K562 (cell line): ENCODE results near the gene ANO9. TPM values are rescaled to one million over a fixed set of nuclear protein-coding genes. Genes with fewer than 3 reads are reported as not detected.

Experiments
- CHD1 ChIP-seq: fragments of 200-600 bp; sonication (generic); IDR thresholded peaks from one replicate; pipeline ENCODE4 v1.6.1; 2012; ENCODE audit warnings: mild to moderate bottlenecking, moderate library complexity, low read length, inconsistent platforms
- EP400 ChIP-seq: fragments of 450-650 bp; IDR thresholded peaks from 2 replicates; pipeline ENCODE4 v1.6.1; 2017; ENCODE audit warnings: antibody characterized with exemption, mild to moderate bottlenecking, moderate library complexity
- NBN ChIP-seq: fragments of 450-650 bp; IDR thresholded peaks from 2 replicates; pipeline ENCODE4 v1.6.1; 2016; ENCODE audit warnings: low read depth, mild to moderate bottlenecking
- PYGO2 ChIP-seq: fragments of 450-650 bp; IDR thresholded peaks from 2 replicates; pipeline ENCODE4 v1.6.1; 2016; ENCODE audit warnings: mild to moderate bottlenecking, missing genetic modification characterization, moderate library complexity, missing compliant biosample characterization
- SP1 ChIP-seq: sonication (generic); formaldehyde crosslinking; IDR thresholded peaks from 2 replicates; pipeline ENCODE4 v1.8.1; 2022; ENCODE audit warnings: mild to moderate bottlenecking, missing genetic modification reagents
- U2AF1 ChIP-seq: fragments of 200-400 bp; formaldehyde crosslinking; optimal IDR thresholded peaks from 2 replicates; pipeline ENCODE3; 2017; ENCODE audit warnings: mild to moderate bottlenecking, low read depth, low read length, moderate library complexity
- WHSC1 ChIP-seq: IDR thresholded peaks from one replicate; pipeline ENCODE4 v1.6.1; 2012; ENCODE audit warnings: low read length, control low read depth, inconsistent platforms
- YY1 ChIP-seq, 3 experiments: IDR thresholded peaks; 2 replicates each; pipeline ENCODE4 v1.6.1; 2011; ENCODE audit warnings: low read length in 2 of 3, mild to moderate bottlenecking in 2 of 3, moderate library complexity in 2 of 3, borderline replicate concordance in 1 of 3, control low read depth in 1 of 3, low read depth in 1 of 3; ENCODE audit not compliant: insufficient read depth in 3 of 3, insufficient replicate concordance in 2 of 3, control insufficient read depth in 1 of 3, insufficient read length in 1 of 3; ENCODE audit errors: extremely low read depth in 1 of 3
- ZBTB8A ChIP-seq: fragments of 450-650 bp; IDR thresholded peaks from 2 replicates; pipeline ENCODE4 v1.6.1; 2018; ENCODE audit warnings: mild to moderate bottlenecking, moderate library complexity; ENCODE audit not compliant: partially characterized antibody
- ZFPM2 ChIP-seq: fragments of 250-450 bp; sonication (Bioruptor Pico); IDR thresholded peaks from 2 replicates; pipeline ENCODE4 v1.5.1; 2022; ENCODE audit warnings: mild to moderate bottlenecking
- ZNF583 ChIP-seq: fragments of 250-450 bp; sonication (Bioruptor Pico); IDR thresholded peaks from 2 replicates; pipeline ENCODE4 v1.4.0; 2020
- polyA plus RNA-seq, 8 experiments: library from polyadenylated mRNA; depleted of rRNA in 4 of 8; stranded (reverse) in 5 of 8; unstranded in 3 of 8; fragments of >200 nt; fragmentation: Nextera tagmentation in 2 of 8; fragmentation: Illumina TruSeq in 1 of 8; extraction: Ambion mirVana in 2 of 8; extraction: Trizol in 1 of 8; gene quantifications; 2 replicates each; pipeline versions ENCODE4 v1.2.1 to v1.2.3, GENCODE V29; 2011 to 2014; ENCODE audit warnings: inconsistent platforms in 1 of 8, missing spikeins in 1 of 8
- total RNA-seq, 7 experiments: library from RNA; depleted of rRNA in 6 of 7; stranded (reverse); fragments of >200 nt in 6 of 7; fragmentation: Illumina TruSeq in 2 of 7; extraction: Trizol in 2 of 7; gene quantifications; 2 replicates each; pipeline versions ENCODE4 v1.2.1 to v1.2.3, GENCODE V29; 2011 to 2021; ENCODE audit warnings: low replicate concordance in 1 of 7
- TF ChIP-seq, protein P1 (sequence below): sonication (generic); formaldehyde crosslinking; IDR thresholded peaks from 2 replicates; pipeline ENCODE4 v1.8.0; 2022; ENCODE audit warnings: mild to moderate bottlenecking, missing genetic modification reagents
- TF ChIP-seq, protein P2 (sequence below), 2 experiments: fragments of 450-650 bp; formaldehyde crosslinking in 1 of 2; IDR thresholded peaks; 2 replicates each; pipeline versions ENCODE4 v1.4.0 to v1.6.1; 2014 to 2020; ENCODE audit warnings: mild to moderate bottlenecking in 2 of 2, borderline replicate concordance in 1 of 2, low read depth in 1 of 2
- TF ChIP-seq, protein P3 (sequence below): fragments of 450-650 bp; IDR thresholded peaks from 2 replicates; pipeline ENCODE4 v1.6.1; 2016; ENCODE audit warnings: antibody characterized with exemption

Gene ANO9
- total and polyA plus RNA-seq, 9 of the 15 experiments (the other 6 are each of a cell fraction or from before 2014, with no cell fraction given) = 0.20 to 14.5 (median 4.5) TPM

GRCh38 chr11:449889-450808 lies 8.3 kb upstream of the ANO9 start, which contains the start of gene PTDSS2 (continued):
- TF ChIP-seq, protein P1, sequence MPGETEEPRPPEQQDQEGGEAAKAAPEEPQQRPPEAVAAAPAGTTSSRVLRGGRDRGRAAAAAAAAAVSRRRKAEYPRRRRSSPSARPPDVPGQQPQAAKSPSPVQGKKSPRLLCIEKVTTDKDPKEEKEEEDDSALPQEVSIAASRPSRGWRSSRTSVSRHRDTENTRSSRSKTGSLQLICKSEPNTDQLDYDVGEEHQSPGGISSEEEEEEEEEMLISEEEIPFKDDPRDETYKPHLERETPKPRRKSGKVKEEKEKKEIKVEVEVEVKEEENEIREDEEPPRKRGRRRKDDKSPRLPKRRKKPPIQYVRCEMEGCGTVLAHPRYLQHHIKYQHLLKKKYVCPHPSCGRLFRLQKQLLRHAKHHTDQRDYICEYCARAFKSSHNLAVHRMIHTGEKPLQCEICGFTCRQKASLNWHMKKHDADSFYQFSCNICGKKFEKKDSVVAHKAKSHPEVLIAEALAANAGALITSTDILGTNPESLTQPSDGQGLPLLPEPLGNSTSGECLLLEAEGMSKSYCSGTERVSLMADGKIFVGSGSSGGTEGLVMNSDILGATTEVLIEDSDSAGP (CRISPR knock-in tag) = no peak
- peak; percentile 42 for TF ChIP-seq U2AF1
- TF ChIP-seq SP1 (CRISPR knock-in tag) = peak; percentile 75; the same call in 1 of the 2 replicates
- TF ChIP-seq YY1 (IDR thresholded peaks at IDR 0.05; ENCODE audit: borderline replicate concordance in 1 of 3, control insufficient read depth in 1 of 3, extremely low read depth in 1 of 3, insufficient read depth in 3 of 3, insufficient read length in 1 of 3, insufficient replicate concordance in 2 of 3, low read depth in 1 of 3, low read length in 2 of 3) = peak; percentile 8 to 77 (median 67)
- TF ChIP-seq ZBTB8A = no peak
- no peak for TF ChIP-seq PYGO2
- 0 out of 2 replicates have a peak, but pooled peaks have one; percentile 42 for TF ChIP-seq NBN
- peak; percentile 47 for TF ChIP-seq CHD1
- TF ChIP-seq WHSC1 = no peak
- TF ChIP-seq, protein P2, sequence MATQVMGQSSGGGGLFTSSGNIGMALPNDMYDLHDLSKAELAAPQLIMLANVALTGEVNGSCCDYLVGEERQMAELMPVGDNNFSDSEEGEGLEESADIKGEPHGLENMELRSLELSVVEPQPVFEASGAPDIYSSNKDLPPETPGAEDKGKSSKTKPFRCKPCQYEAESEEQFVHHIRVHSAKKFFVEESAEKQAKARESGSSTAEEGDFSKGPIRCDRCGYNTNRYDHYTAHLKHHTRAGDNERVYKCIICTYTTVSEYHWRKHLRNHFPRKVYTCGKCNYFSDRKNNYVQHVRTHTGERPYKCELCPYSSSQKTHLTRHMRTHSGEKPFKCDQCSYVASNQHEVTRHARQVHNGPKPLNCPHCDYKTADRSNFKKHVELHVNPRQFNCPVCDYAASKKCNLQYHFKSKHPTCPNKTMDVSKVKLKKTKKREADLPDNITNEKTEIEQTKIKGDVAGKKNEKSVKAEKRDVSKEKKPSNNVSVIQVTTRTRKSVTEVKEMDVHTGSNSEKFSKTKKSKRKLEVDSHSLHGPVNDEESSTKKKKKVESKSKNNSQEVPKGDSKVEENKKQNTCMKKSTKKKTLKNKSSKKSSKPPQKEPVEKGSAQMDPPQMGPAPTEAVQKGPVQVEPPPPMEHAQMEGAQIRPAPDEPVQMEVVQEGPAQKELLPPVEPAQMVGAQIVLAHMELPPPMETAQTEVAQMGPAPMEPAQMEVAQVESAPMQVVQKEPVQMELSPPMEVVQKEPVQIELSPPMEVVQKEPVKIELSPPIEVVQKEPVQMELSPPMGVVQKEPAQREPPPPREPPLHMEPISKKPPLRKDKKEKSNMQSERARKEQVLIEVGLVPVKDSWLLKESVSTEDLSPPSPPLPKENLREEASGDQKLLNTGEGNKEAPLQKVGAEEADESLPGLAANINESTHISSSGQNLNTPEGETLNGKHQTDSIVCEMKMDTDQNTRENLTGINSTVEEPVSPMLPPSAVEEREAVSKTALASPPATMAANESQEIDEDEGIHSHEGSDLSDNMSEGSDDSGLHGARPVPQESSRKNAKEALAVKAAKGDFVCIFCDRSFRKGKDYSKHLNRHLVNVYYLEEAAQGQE (IDR thresholded peaks at IDR 0.05; ENCODE audit: borderline replicate concordance) = no peak
- TF ChIP-seq, protein P2 (CRISPR knock-in tag; IDR thresholded peaks at IDR 0.05; ENCODE audit: low read depth) = peak; percentile 68; the same call in 1 of the 2 replicates
- peak; percentile 45; the same call in 1 of the 2 replicates for TF ChIP-seq EP400
- no peak for TF ChIP-seq ZNF583 (CRISPR knock-in tag)
- TF ChIP-seq, protein P3, sequence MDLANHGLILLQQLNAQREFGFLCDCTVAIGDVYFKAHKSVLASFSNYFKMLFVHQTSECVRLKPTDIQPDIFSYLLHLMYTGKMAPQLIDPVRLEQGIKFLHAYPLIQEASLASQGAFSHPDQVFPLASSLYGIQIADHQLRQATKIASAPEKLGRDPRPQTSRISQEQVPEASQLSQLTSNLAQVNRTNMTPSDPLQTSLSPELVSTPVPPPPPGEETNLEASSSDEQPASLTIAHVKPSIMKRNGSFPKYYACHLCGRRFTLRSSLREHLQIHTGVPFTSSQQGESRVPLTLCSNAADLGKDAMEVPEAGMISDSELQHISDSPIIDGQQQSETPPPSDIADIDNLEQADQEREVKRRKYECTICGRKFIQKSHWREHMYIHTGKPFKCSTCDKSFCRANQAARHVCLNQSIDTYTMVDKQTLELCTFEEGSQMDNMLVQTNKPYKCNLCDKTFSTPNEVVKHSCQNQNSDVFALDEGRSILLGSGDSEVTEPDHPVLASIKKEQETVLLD = peak; percentile 43; the same call in 1 of the 2 replicates
- TF ChIP-seq ZFPM2 (CRISPR knock-in tag) = 0 out of 2 replicates have a peak, but pooled peaks have one; percentile 17
